Measurements from ENCODE around the gene TUT4. TPM values are rescaled to one million over a fixed set of nuclear protein-coding genes. Genes with fewer than 3 reads are reported as not detected.

TUT4 gene
- total and polyA plus RNA-seq, 2 donors (not counting 1 experiment from before 2014, with no cell fraction given): 29.3 to 37.5 TPM

GRCh38 chr1:52533713-52534112, 19.2 kb downstream of the TUT4 start:
- Histone ChIP-seq H3K4me2 (ENCODE audit: extremely low read depth, insufficient read depth, low read length) (no peak overlapping the region), H3K27ac (ENCODE audit: insufficient read depth, low read length) (no peak overlapping the region), H4K20me1 (ENCODE audit: control insufficient read depth, extremely low read depth, insufficient read depth, low read length) (no peaks in the 10 kb centered on the region), H3K27me3 (ENCODE audit: control insufficient read depth, insufficient read depth, low read length) (no peaks in the 10 kb centered on the region), H3K79me2 (ENCODE audit: control insufficient read depth, insufficient read depth, low read length) (peaks cover 3% of the 10 kb centered on the region), H3K4me1 (ENCODE audit: control insufficient read depth, extremely low read depth, insufficient read depth, low read length) (no peaks in the 10 kb centered on the region), H3K9me3 (ENCODE audit: control insufficient read depth, insufficient read depth, low read depth, low read length) (no peaks in the 10 kb centered on the region), H2AFZ (ENCODE audit: low read length) (no peak overlapping the region), H3K9ac (ENCODE audit: insufficient read depth, low read length) (no peak overlapping the region), H3K36me3 (ENCODE audit: control insufficient read depth, insufficient read depth, low read length) (no peaks in the 10 kb centered on the region), H3K4me3 (replicated peaks in 1 of 4; ENCODE audit: control extremely low read depth in 1 of 4, insufficient read depth in 1 of 4, low read depth in 3 of 4, low read length in 4 of 4) (no peak overlapping the region)
- TF ChIP-seq CTCF (conservative IDR thresholded peaks at IDR 0.05 in 1 of 2, IDR thresholded peaks at IDR 0.05 in 1 of 2; ENCODE audit: low read depth in 1 of 2, low read length in 2 of 2) (no peak), EZH2 (IDR thresholded peaks at IDR 0.05; ENCODE audit: low read length, missing control alignments) (no peak)
- no peak for DNase-seq (ENCODE audit: low read depth in 2 of 2)

DNA sequence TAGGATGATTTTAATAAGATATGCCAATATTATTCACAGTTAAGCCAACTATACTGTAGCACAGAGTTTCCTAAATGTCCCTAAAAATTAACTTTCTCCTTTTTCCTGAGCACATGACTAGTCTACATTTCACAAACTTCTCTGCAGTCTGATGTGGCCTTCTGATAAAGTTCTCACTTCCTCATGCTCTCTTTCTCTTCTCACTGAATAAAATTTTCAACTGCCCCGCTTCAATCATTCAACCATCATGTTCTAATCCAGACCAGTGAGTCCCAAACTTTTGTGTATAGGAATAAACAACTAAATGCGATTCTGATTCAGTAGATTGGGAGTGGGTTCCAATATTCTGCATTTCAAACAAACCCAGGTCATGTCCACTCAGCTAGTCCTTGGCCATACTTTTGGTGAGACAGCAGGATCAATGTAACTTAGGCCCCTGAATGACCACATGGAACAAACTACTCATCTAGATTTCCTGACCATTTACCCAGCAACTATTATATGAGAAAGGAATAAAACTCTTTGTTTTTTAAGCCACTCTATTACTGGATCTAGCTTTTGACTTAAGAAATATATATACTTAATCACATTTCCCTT, 20.1 kb downstream of the TUT4 start:
- no peaks in the 10 kb centered on the region for H4K20me1 ChIP-seq (ENCODE audit: control insufficient read depth, extremely low read depth, insufficient read depth, low read length)
- no peaks in the 10 kb centered on the region for H3K79me2 ChIP-seq (ENCODE audit: control insufficient read depth, insufficient read depth, low read length)
- H3K27ac ChIP-seq (ENCODE audit: insufficient read depth, low read length): no peak overlapping the region
- no peaks in the 10 kb centered on the region for H3K9me3 ChIP-seq (ENCODE audit: control insufficient read depth, insufficient read depth, low read depth, low read length)
- no peak overlapping the region for H3K4me2 ChIP-seq (ENCODE audit: extremely low read depth, insufficient read depth, low read length)
- H3K36me3 ChIP-seq (ENCODE audit: control insufficient read depth, insufficient read depth, low read length): no peaks in the 10 kb centered on the region
- H3K4me1 ChIP-seq (ENCODE audit: control insufficient read depth, extremely low read depth, insufficient read depth, low read length): no peaks in the 10 kb centered on the region
- H2AFZ ChIP-seq (ENCODE audit: low read length): no peak overlapping the region
- TF ChIP-seq EZH2 (IDR thresholded peaks at IDR 0.05; ENCODE audit: low read length, missing control alignments) (no peak), CTCF (conservative IDR thresholded peaks at IDR 0.05 in 1 of 2, IDR thresholded peaks at IDR 0.05 in 1 of 2; ENCODE audit: low read depth in 1 of 2, low read length in 2 of 2) (no peak)
- no peak overlapping the region for H3K9ac ChIP-seq (ENCODE audit: insufficient read depth, low read length)
- H3K27me3 ChIP-seq (ENCODE audit: control insufficient read depth, insufficient read depth, low read length): no peaks in the 10 kb centered on the region
- no peak for DNase-seq (ENCODE audit: low read depth in 2 of 2)
- H3K4me3 ChIP-seq (replicated peaks in 1 of 4; ENCODE audit: control extremely low read depth in 1 of 4, insufficient read depth in 1 of 4, low read depth in 3 of 4, low read length in 4 of 4): no peak overlapping the region

- H3K27ac ChIP-seq (ENCODE audit: insufficient read depth, low read length): no peak overlapping the region
- DNase-seq (ENCODE audit: low read depth in 2 of 2): no peak
- H3K4me1 ChIP-seq (ENCODE audit: control insufficient read depth, extremely low read depth, insufficient read depth, low read length): no peaks in the 10 kb centered on the region
- no peak overlapping the region for H2AFZ ChIP-seq (ENCODE audit: low read length)
- no peak for TF ChIP-seq EZH2 (IDR thresholded peaks at IDR 0.05; ENCODE audit: low read length, missing control alignments)
- no peaks in the 10 kb centered on the region for H3K79me2 ChIP-seq (ENCODE audit: control insufficient read depth, insufficient read depth, low read length)
- H3K9ac ChIP-seq (ENCODE audit: insufficient read depth, low read length): no peak overlapping the region
- H3K9me3 ChIP-seq (ENCODE audit: control insufficient read depth, insufficient read depth, low read depth, low read length): no peaks in the 10 kb centered on the region
- H4K20me1 ChIP-seq (ENCODE audit: control insufficient read depth, extremely low read depth, insufficient read depth, low read length): no peaks in the 10 kb centered on the region
- H3K4me2 ChIP-seq (ENCODE audit: extremely low read depth, insufficient read depth, low read length): no peak overlapping the region
- H3K4me3 ChIP-seq (replicated peaks in 1 of 4; ENCODE audit: control extremely low read depth in 1 of 4, insufficient read depth in 1 of 4, low read depth in 3 of 4, low read length in 4 of 4): no peak overlapping the region
- H3K36me3 ChIP-seq (ENCODE audit: control insufficient read depth, insufficient read depth, low read length): no peaks in the 10 kb centered on the region
- H3K27me3 ChIP-seq (ENCODE audit: control insufficient read depth, insufficient read depth, low read length): no peaks in the 10 kb centered on the region
Measured at GRCh38 chr1:52532247-52532646, 20.6 kb downstream of the TUT4 start.
